Keratinocyte (primary cell): ENCODE data around the gene ERI2. TPM values are rescaled to one million over a fixed set of nuclear protein-coding genes. Genes with fewer than 3 reads are reported as not detected.

Source experiments
- DNase-seq: peaks from one replicate; pipeline ENCODE4 v3.0.0-alpha.2; 2011; ENCODE audit warnings: low read depth, missing footprints, low spot score
- FAIRE-seq: peaks from 2 replicates; lab custom pipeline; 2011; peaks lifted over from hg19 to GRCh38; lab: Jason Lieb, UNC
- H2AFZ ChIP-seq: 2 replicates; pipeline ENCODE4 v1.6.0; 2012; ENCODE audit warnings: low read length, control low read depth, inconsistent platforms; ENCODE audit not compliant: control insufficient read depth
- H3K27ac ChIP-seq: 2 replicates; pipeline ENCODE4 v1.5.1; 2011; ENCODE audit warnings: low read length; ENCODE audit not compliant: control insufficient read depth, insufficient read depth
- H3K27me3 ChIP-seq: 3 replicates; pipeline ENCODE4 v1.6.0; 2011; ENCODE audit warnings: low read length; ENCODE audit not compliant: control insufficient read depth, insufficient read depth; ENCODE audit errors: extremely low read depth
- H3K36me3 ChIP-seq, 2 experiments: 2 replicates in 1 of 2; 3 replicates in 1 of 2; pipeline ENCODE4 v1.5.1; 2011; ENCODE audit warnings: low read length in 2 of 2, mild to moderate bottlenecking in 1 of 2; ENCODE audit not compliant: control insufficient read depth in 2 of 2, insufficient read depth in 2 of 2; ENCODE audit errors: extremely low read depth in 1 of 2
- H3K4me1 ChIP-seq: 3 replicates; pipeline ENCODE4 v1.5.1; 2011; ENCODE audit warnings: low read length; ENCODE audit not compliant: control insufficient read depth, insufficient read depth; ENCODE audit errors: extremely low read depth
- H3K4me2 ChIP-seq: 3 replicates; pipeline ENCODE4 v1.6.0; 2011; ENCODE audit warnings: low read depth, low read length; ENCODE audit not compliant: control insufficient read depth, insufficient read depth; ENCODE audit errors: extremely low read depth
- H3K4me3 ChIP-seq, 3 experiments: fragments of 200-600 bp in 1 of 3; sonication (generic) in 1 of 3; 2 replicates in 2 of 3; 3 replicates in 1 of 3; pipeline ENCODE4 v1.5.1; 2011 to 2016; ENCODE audit warnings: low read length in 3 of 3, mild to moderate bottlenecking in 3 of 3, control low read depth in 2 of 3, inconsistent platforms in 1 of 3, low read depth in 1 of 3, mixed read lengths in 1 of 3, mixed run types in 1 of 3, moderate library complexity in 1 of 3; ENCODE audit not compliant: control insufficient read depth in 2 of 3, insufficient read depth in 2 of 3; ENCODE audit errors: extremely low read depth in 1 of 3
- H3K79me2 ChIP-seq: 2 replicates; pipeline ENCODE4 v1.6.0; 2012; ENCODE audit warnings: low read length; ENCODE audit not compliant: control insufficient read depth, insufficient read depth
- H3K9ac ChIP-seq: 3 replicates; pipeline ENCODE4 v1.6.0; 2011; ENCODE audit warnings: low read length; ENCODE audit not compliant: control insufficient read depth, insufficient read depth; ENCODE audit errors: extremely low read depth
- H3K9me1 ChIP-seq: 3 replicates; pipeline ENCODE4 v1.6.0; 2011; ENCODE audit warnings: low read length; ENCODE audit not compliant: control insufficient read depth, insufficient read depth; ENCODE audit errors: extremely low read depth
- H3K9me3 ChIP-seq: 2 replicates; pipeline ENCODE4 v1.5.1; 2012; ENCODE audit warnings: low read depth, low read length; ENCODE audit not compliant: control insufficient read depth
- H4K20me1 ChIP-seq: 3 replicates; pipeline ENCODE4 v1.6.0; 2011; ENCODE audit warnings: low read length; ENCODE audit not compliant: control insufficient read depth, insufficient read depth; ENCODE audit errors: extremely low read depth
- CTCF ChIP-seq, 3 experiments: IDR thresholded peaks in 1 of 3; conservative IDR thresholded peaks in 1 of 3; optimal IDR thresholded peaks in 1 of 3; 2 replicates in 2 of 3; 3 replicates in 1 of 3; pipeline versions ENCODE3 to v1.5.1; 2011; ENCODE audit warnings: low read length in 3 of 3, mild to moderate bottlenecking in 3 of 3, moderate library complexity in 2 of 3, control low read depth in 1 of 3, inconsistent platforms in 1 of 3; ENCODE audit not compliant: insufficient read depth in 2 of 3; ENCODE audit errors: extremely low read depth in 1 of 3
- EZH2 ChIP-seq: IDR thresholded peaks from one replicate; pipeline ENCODE4 v1.6.1; 2012; ENCODE audit warnings: inconsistent platforms, mild to moderate bottlenecking, low read length, moderate library complexity
- dilution Hi-C: fragments of 300-500 bp; cut with MboI; formaldehyde crosslinking; loops from one replicate; pipeline ENCODE4 v1.7.0; 2020; ENCODE audit warnings: low sequenced_read_pairs; ENCODE audit not compliant: extremely low pct_ligation_motif_present
- polyA plus RNA-seq, 5 experiments: library from polyadenylated mRNA; depleted of rRNA in 3 of 5; stranded (reverse) in 3 of 5; stranded (forward) in 1 of 5; unstranded in 1 of 5; fragments of >200 nt; gene quantifications; 1 replicate in 1 of 5; 2 replicates in 3 of 5; 3 replicates in 1 of 5; pipeline versions ENCODE4 v1.2.1 to v1.2.3, GENCODE V29; 2011 to 2012; ENCODE audit warnings: missing spikeins in 2 of 5, low read depth in 1 of 5, low replicate concordance in 1 of 5

Gene ERI2
- polyA plus RNA-seq, 1 donor (not counting 4 experiments of a cell fraction or from before 2014, with no cell fraction given), result 19.5 TPM

- H4K20me1 ChIP-seq, result no peaks in the 10 kb centered on the region
- H3K9me3 ChIP-seq, result no peaks in the 10 kb centered on the region
- DNase-seq (no peak), FAIRE-seq (no peak)
- no peaks in the 10 kb centered on the region for H3K79me2 ChIP-seq
- no peaks in the 10 kb centered on the region for H3K4me1 ChIP-seq
- H3K27me3 ChIP-seq, result no peaks in the 10 kb centered on the region
- no peak for TF ChIP-seq EZH2
- no peak for TF ChIP-seq CTCF (optimal IDR thresholded peaks at IDR 0.05 in 1 of 3, IDR thresholded peaks at IDR 0.05 in 1 of 3, conservative IDR thresholded peaks at IDR 0.05 in 1 of 3; ENCODE audit: extremely low read depth in 1 of 3, insufficient read depth in 2 of 3, low read length in 3 of 3)
- no peaks in the 10 kb centered on the region for H3K9me1 ChIP-seq
- no peak overlapping the region for H2AFZ ChIP-seq
- H3K9ac ChIP-seq, result no peak overlapping the region
- no peak overlapping the region for H3K4me2 ChIP-seq
- H3K36me3 ChIP-seq, result peaks cover 0 to 2% of the 10 kb centered on the region in 2 experiments
- dilution Hi-C loops, result no loop called here
- no peak overlapping the region for H3K4me3 ChIP-seq
- no peak overlapping the region for H3K27ac ChIP-seq
Measured at GRCh38 chr16:20844588-20844987, 38.3 kb upstream of the ERI2 start.

GRCh38 chr16:20844054-20844453 is 37.8 kb upstream of the ERI2 start:
- FAIRE-seq, result no peak
- dilution Hi-C loops, result no loop called here

More at GRCh38 chr16:20844054-20844453, 37.8 kb upstream of the ERI2 start:
- Histone ChIP-seq H3K36me3 (no peaks in the 10 kb centered on the region), H3K27me3 (no peaks in the 10 kb centered on the region), H3K4me3 (no peak overlapping the region), H3K79me2 (no peaks in the 10 kb centered on the region), H3K9me1 (no peaks in the 10 kb centered on the region), H2AFZ (no peak overlapping the region), H3K27ac (no peak overlapping the region), H3K4me2 (no peak overlapping the region), H3K9me3 (no peaks in the 10 kb centered on the region), H3K9ac (no peak overlapping the region), H4K20me1 (no peaks in the 10 kb centered on the region), H3K4me1 (no peaks in the 10 kb centered on the region)
- TF ChIP-seq EZH2 (no peak), CTCF (optimal IDR thresholded peaks at IDR 0.05 in 1 of 3, IDR thresholded peaks at IDR 0.05 in 1 of 3, conservative IDR thresholded peaks at IDR 0.05 in 1 of 3; ENCODE audit: extremely low read depth in 1 of 3, insufficient read depth in 2 of 3, low read length in 3 of 3) (no peak)
- DNase-seq, result no peak
